HepG2 (cell line): ENCODE measurements around the gene ZNF804B. TPM values are rescaled to one million over a fixed set of nuclear protein-coding genes. Genes with fewer than 3 reads are reported as not detected.

Experiments
- ATAC-seq: fragments of 200-7000 bp; cut with Tn5 transposase; 3 replicates; pipeline ENCODE4 v1.9.1; 2020; ENCODE audit warnings: mild to moderate bottlenecking, moderate library complexity
- BruUV-seq: library from RNA; stranded (reverse); fragments of 400-500 nt; replicated peaks from 2 replicates; lab custom pipeline; 2021; lab: Mats Ljungman, UMichigan
- CTCF ChIA-PET: fragments of 300-600 bp; formaldehyde crosslinking; extraction: SDS; loops from one replicate; lab custom pipeline; 2021; ENCODE audit warnings: low total read pairs, inconsistent platforms, low intra/inter-chr PET ratio; lab: Yijun Ruan, JAX
- POLR2A ChIA-PET: fragments of 350-600 bp; sonication (Branson Sonifier 250); formaldehyde crosslinking; loops from one replicate; lab custom pipeline; 2020; ENCODE audit warnings: antibody characterized with exemption, inconsistent platforms; lab: Yijun Ruan, JAX
- DNase-seq: peaks from one replicate; pipeline ENCODE4 v3.0.0-alpha.2; 2015; ENCODE audit warnings: low spot score
- FAIRE-seq: peaks from 3 replicates; lab custom pipeline; 2011; peaks lifted over from hg19 to GRCh38; lab: Jason Lieb, UNC
- H2AFZ ChIP-seq: one replicate; pipeline ENCODE4 v1.6.1; 2011; ENCODE audit warnings: low read length, inconsistent platforms
- H3K27ac ChIP-seq: fragments of 300-600 bp; 3 replicates; pipeline ENCODE4 v1.8.0; 2011; ENCODE audit warnings: mixed run types, mild to moderate bottlenecking, mixed read lengths, low read length, inconsistent platforms; ENCODE audit not compliant: insufficient read depth; ENCODE audit errors: extremely low read length
- H3K27me3 ChIP-seq, 2 experiments: fragments of 200-600 bp in 1 of 2; 2 replicates in 1 of 2; 3 replicates in 1 of 2; pipeline versions ENCODE4 v1.6.0 to v1.8.0; 2011; ENCODE audit warnings: low read length in 2 of 2, mild to moderate bottlenecking in 2 of 2, moderate library complexity in 2 of 2, inconsistent platforms in 1 of 2; ENCODE audit not compliant: insufficient read depth in 2 of 2, control insufficient read depth in 1 of 2
- H3K36me3 ChIP-seq, 2 experiments: fragments of 200-600 bp in 1 of 2; replicated peaks in 1 of 2; 2 replicates in 1 of 2; 3 replicates in 1 of 2; pipeline versions ENCODE4 v1.5.1 to v1.8.0; 2011; ENCODE audit warnings: low read length in 2 of 2, inconsistent platforms in 1 of 2; ENCODE audit not compliant: insufficient read depth in 2 of 2, control insufficient read depth in 1 of 2
- H3K4me1 ChIP-seq: 2 replicates; pipeline ENCODE4 v1.5.1; 2012; ENCODE audit warnings: low read length, inconsistent platforms; ENCODE audit not compliant: insufficient read depth
- H3K4me2 ChIP-seq: 2 replicates; pipeline ENCODE4 v1.6.0; 2011; ENCODE audit warnings: low read depth, low read length, inconsistent platforms
- H3K4me3 ChIP-seq, 3 experiments: fragments of 200-600 bp in 1 of 3; sonication (generic), shearing (Covaris generic) in 1 of 3; replicated peaks in 1 of 3; 2 replicates each; pipeline ENCODE4 v1.5.1; 2011 to 2016; ENCODE audit warnings: low read length in 3 of 3, inconsistent platforms in 2 of 3, low read depth in 2 of 3, mild to moderate bottlenecking in 2 of 3, control low read depth in 1 of 3, mixed read lengths in 1 of 3; ENCODE audit not compliant: insufficient read depth in 1 of 3
- H3K79me2 ChIP-seq: one replicate; pipeline ENCODE4 v1.6.1; 2011; ENCODE audit warnings: low read length, inconsistent platforms; ENCODE audit not compliant: insufficient read depth
- H3K9ac ChIP-seq: 2 replicates; pipeline ENCODE4 v1.6.0; 2011; ENCODE audit warnings: mild to moderate bottlenecking, low read depth, low read length, inconsistent platforms; ENCODE audit not compliant: insufficient read depth
- H3K9me3 ChIP-seq: 2 replicates; pipeline ENCODE4 v1.5.1; 2012; ENCODE audit warnings: mild to moderate bottlenecking, low read length
- H4K20me1 ChIP-seq: 2 replicates; pipeline ENCODE4 v1.6.0; 2011; ENCODE audit warnings: inconsistent platforms, mild to moderate bottlenecking, low read length, moderate library complexity; ENCODE audit not compliant: insufficient read depth
- CSRNP1 ChIP-seq: sonication (generic); formaldehyde crosslinking; IDR thresholded peaks from 2 replicates; pipeline ENCODE4 v1.8.1; 2023; ENCODE audit warnings: mild to moderate bottlenecking, missing genetic modification reagents
- ELF1 ChIP-seq: sonication (generic); formaldehyde crosslinking; IDR thresholded peaks from 2 replicates; pipeline ENCODE4 v1.4.0; 2020; ENCODE audit warnings: missing genetic modification reagents
- HNRNPH1 ChIP-seq: fragments of 200-400 bp; formaldehyde crosslinking; optimal IDR thresholded peaks from 2 replicates; pipeline ENCODE3; 2017; ENCODE audit warnings: mild to moderate bottlenecking, low read depth, low read length
- ISL2 ChIP-seq: sonication (generic); formaldehyde crosslinking; IDR thresholded peaks from 2 replicates; pipeline ENCODE4 v1.5.0; 2020; ENCODE audit warnings: missing genetic modification reagents
- JUND ChIP-seq: sonication (generic); formaldehyde crosslinking; IDR thresholded peaks from 2 replicates; pipeline ENCODE4 v1.8.0; 2022; ENCODE audit warnings: mild to moderate bottlenecking, missing genetic modification reagents
- KLF15 ChIP-seq: sonication (generic); formaldehyde crosslinking; IDR thresholded peaks from 2 replicates; pipeline ENCODE4 v1.8.1; 2023; ENCODE audit warnings: borderline replicate concordance, mild to moderate bottlenecking, inconsistent platforms, missing genetic modification reagents, mixed read lengths
- PCBP2 ChIP-seq: fragments of 200-400 bp; formaldehyde crosslinking; optimal IDR thresholded peaks from 2 replicates; pipeline ENCODE3; 2018; ENCODE audit warnings: low read length, low read depth; ENCODE audit not compliant: poor library complexity, severe bottlenecking
- PHF20 ChIP-seq: sonication (generic); formaldehyde crosslinking; IDR thresholded peaks from 2 replicates; pipeline ENCODE4 v1.5.0; 2020; ENCODE audit warnings: mild to moderate bottlenecking, missing genetic modification reagents
- TMF1 ChIP-seq: sonication (generic); formaldehyde crosslinking; IDR thresholded peaks from 2 replicates; pipeline ENCODE4 v1.8.1; 2022; ENCODE audit warnings: low read depth, missing genetic modification reagents
- ZNF234 ChIP-seq: sonication (generic); formaldehyde crosslinking; conservative IDR thresholded peaks from 2 replicates; pipeline ENCODE4 v1.5.1; 2020; ENCODE audit warnings: mild to moderate bottlenecking, missing genetic modification reagents
- ZNF367 ChIP-seq: sonication (generic); formaldehyde crosslinking; IDR thresholded peaks from 2 replicates; pipeline ENCODE4 v1.4.0; 2020; ENCODE audit warnings: missing genetic modification reagents, borderline replicate concordance
- ZNF513 ChIP-seq: sonication (generic); formaldehyde crosslinking; conservative IDR thresholded peaks from 2 replicates; pipeline ENCODE4 v1.5.0; 2020; ENCODE audit warnings: missing genetic modification reagents
- ZNF614 ChIP-seq: IDR thresholded peaks from 2 replicates; pipeline ENCODE4 v1.6.1; 2018; ENCODE audit warnings: missing biosample characterization, missing genetic modification reagents, inconsistent platforms, borderline replicate concordance
- ZNF672 ChIP-seq: sonication (generic); formaldehyde crosslinking; IDR thresholded peaks from 2 replicates; pipeline ENCODE4 v1.8.1; 2022; ENCODE audit warnings: missing genetic modification reagents
- WGBS: methylation state at CpG from one replicate; pipeline ENCODE4 v1.1.6; 2017; ENCODE audit warnings: low lambda C conversion rate; 5-methylcytosine and 5-hydroxymethylcytosine counted together
- in situ Hi-C: cut with HindIII; loops from 2 replicates; pipeline ENCODE4 v1.10.0; 2017; ENCODE audit warnings: low pct_unique_long_range_greater_than_20kb; ENCODE audit not compliant: extremely low pct_ligation_motif_present
- intact Hi-C: fragments of 100-400 bp; cut with micrococcal nuclease; formaldehyde crosslinking; loops from one replicate; pipeline ENCODE4 v1.10.0; 2022; ENCODE audit not compliant: unreplicated experiment
- polyA plus RNA-seq, 8 experiments: library from polyadenylated mRNA; depleted of rRNA in 3 of 8; stranded (reverse) in 7 of 8; unstranded in 1 of 8; fragments of >200 nt; fragmentation: Illumina TruSeq in 4 of 8; extraction: Trizol in 4 of 8; gene quantifications; 2 replicates each; pipeline versions ENCODE4 v1.2.1 to v1.2.3, GENCODE V29; 2011 to 2016; ENCODE audit warnings: low read depth in 4 of 8, missing spikeins in 1 of 8, mixed read lengths in 1 of 8; ENCODE audit not compliant: insufficient read depth in 1 of 8
- total RNA-seq, 5 experiments: library from RNA; depleted of rRNA; stranded (reverse); fragments of >200 nt; fragmentation: Illumina TruSeq; extraction: Trizol; gene quantifications; 2 replicates each; pipeline ENCODE4 v1.2.3, GENCODE V29; 2016; ENCODE audit warnings: low read depth in 1 of 5
- TF ChIP-seq, protein P1 (sequence below): sonication (generic); formaldehyde crosslinking; IDR thresholded peaks from 2 replicates; pipeline ENCODE4 v1.8.0; 2022; ENCODE audit warnings: missing genetic modification reagents, mild to moderate bottlenecking, borderline replicate concordance
- TF ChIP-seq, protein P2 (sequence below): sonication (generic); formaldehyde crosslinking; IDR thresholded peaks from 2 replicates; pipeline ENCODE4 v1.4.0; 2020; ENCODE audit warnings: mild to moderate bottlenecking, low read depth, missing genetic modification reagents

ZNF804B gene
- total and polyA plus RNA-seq, 2 of the 13 experiments (the other 11 are each of a cell fraction or from before 2014, with no cell fraction given): not detected

GRCh38 chr7:88795553-88795952, 36.1 kb downstream of the ZNF804B start, which contains the start of gene TEX47 (continued):
- no peak for TF ChIP-seq HNRNPH1
- no peak for TF ChIP-seq ZNF367 (CRISPR knock-in tag)
- TF ChIP-seq ZNF513 (CRISPR knock-in tag): no peak
- no peak for TF ChIP-seq PHF20
- no peak for TF ChIP-seq CSRNP1 (CRISPR knock-in tag)
- TF ChIP-seq KLF15 (CRISPR knock-in tag): no peak
- no peak for TF ChIP-seq ZNF614 (CRISPR knock-in tag)
- TF ChIP-seq JUND (CRISPR knock-in tag): no peak
- TF ChIP-seq, all 625 proteins: peak for 0

DNA sequence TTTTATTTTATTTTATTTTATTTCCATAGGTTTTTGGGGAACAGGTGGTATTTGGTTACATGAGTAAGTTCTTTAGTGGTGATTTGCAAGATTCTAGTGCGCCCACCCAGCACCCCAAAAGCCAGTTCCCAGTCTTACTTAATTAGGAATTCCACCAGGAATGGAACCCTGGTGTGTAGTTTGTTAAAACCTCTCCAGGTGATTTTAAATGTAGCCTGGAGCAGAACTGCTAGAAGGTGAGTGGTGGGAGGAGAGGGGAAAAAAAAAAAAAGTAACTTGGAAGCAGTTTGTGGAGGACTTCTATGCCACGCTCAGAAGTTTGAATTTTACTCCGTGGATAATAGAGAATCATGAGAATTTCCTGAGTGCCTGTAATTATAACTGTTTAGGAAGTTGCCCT, 41.5 kb downstream of the ZNF804B start:
- H4K20me1 ChIP-seq: no peaks in the 10 kb centered on the region
- CTCF ChIA-PET: no interaction called here
- H3K9me3 ChIP-seq: no peaks in the 10 kb centered on the region
- FAIRE-seq: no peak
- no peaks in the 10 kb centered on the region for H3K27me3 ChIP-seq
- no peak overlapping the region for H3K9ac ChIP-seq
- H3K4me2 ChIP-seq: no peak overlapping the region
- no peaks in the 10 kb centered on the region for H3K79me2 ChIP-seq
- intact Hi-C loops: no loop called here
- H3K27ac ChIP-seq: no peak overlapping the region
- POLR2A ChIA-PET: no interaction called here
- no peaks in the 10 kb centered on the region for H3K36me3 ChIP-seq
- 5% methylated on average over 3 of the region's 3 CpGs for WGBS
- ATAC-seq: no peak
- DNase-seq: no peak
- no TSS peak for BruUV-seq
- H3K4me1 ChIP-seq: no peaks in the 10 kb centered on the region
- in situ Hi-C loops: no loop called here
- no peak overlapping the region for H3K4me3 ChIP-seq
- no peak overlapping the region for H2AFZ ChIP-seq
- no peak for TF ChIP-seq TMF1
- no peak for TF ChIP-seq PCBP2
- TF ChIP-seq CSRNP1 (CRISPR knock-in tag): no peak
- TF ChIP-seq ELF1 (CRISPR knock-in tag): no peak
- TF ChIP-seq ISL2 (CRISPR knock-in tag): no peak
- TF ChIP-seq ZNF234 (CRISPR knock-in tag): no peak
- TF ChIP-seq ZNF672 (CRISPR knock-in tag): no peak
- TF ChIP-seq, protein P1, sequence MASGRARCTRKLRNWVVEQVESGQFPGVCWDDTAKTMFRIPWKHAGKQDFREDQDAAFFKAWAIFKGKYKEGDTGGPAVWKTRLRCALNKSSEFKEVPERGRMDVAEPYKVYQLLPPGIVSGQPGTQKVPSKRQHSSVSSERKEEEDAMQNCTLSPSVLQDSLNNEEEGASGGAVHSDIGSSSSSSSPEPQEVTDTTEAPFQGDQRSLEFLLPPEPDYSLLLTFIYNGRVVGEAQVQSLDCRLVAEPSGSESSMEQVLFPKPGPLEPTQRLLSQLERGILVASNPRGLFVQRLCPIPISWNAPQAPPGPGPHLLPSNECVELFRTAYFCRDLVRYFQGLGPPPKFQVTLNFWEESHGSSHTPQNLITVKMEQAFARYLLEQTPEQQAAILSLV (CRISPR knock-in tag): no peak
- TF ChIP-seq, protein P2, sequence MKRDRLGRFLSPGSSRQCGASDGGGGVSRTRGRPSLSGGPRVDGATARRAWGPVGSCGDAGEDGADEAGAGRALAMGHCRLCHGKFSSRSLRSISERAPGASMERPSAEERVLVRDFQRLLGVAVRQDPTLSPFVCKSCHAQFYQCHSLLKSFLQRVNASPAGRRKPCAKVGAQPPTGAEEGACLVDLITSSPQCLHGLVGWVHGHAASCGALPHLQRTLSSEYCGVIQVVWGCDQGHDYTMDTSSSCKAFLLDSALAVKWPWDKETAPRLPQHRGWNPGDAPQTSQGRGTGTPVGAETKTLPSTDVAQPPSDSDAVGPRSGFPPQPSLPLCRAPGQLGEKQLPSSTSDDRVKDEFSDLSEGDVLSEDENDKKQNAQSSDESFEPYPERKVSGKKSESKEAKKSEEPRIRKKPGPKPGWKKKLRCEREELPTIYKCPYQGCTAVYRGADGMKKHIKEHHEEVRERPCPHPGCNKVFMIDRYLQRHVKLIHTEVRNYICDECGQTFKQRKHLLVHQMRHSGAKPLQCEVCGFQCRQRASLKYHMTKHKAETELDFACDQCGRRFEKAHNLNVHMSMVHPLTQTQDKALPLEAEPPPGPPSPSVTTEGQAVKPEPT (CRISPR knock-in tag): no peak
